Occipital lobe (tissue), 2 donors: ENCODE data around the gene PLIN5. TPM values are rescaled to one million over a fixed set of nuclear protein-coding genes. Genes with fewer than 3 reads are reported as not detected.

Experiments used
- DNase-seq: peaks from one replicate; lab custom pipeline; 2025; lab: John Stamatoyannopoulos, UW
- total RNA-seq: library from RNA; depleted of rRNA; stranded (reverse); fragments of >200 nt; gene quantifications from one replicate; pipeline ENCODE4 v1.2.3, GENCODE V29; 2014

The PLIN5 gene
- total RNA-seq, 1 donor from 2014 or later = 2.0 TPM

DNA sequence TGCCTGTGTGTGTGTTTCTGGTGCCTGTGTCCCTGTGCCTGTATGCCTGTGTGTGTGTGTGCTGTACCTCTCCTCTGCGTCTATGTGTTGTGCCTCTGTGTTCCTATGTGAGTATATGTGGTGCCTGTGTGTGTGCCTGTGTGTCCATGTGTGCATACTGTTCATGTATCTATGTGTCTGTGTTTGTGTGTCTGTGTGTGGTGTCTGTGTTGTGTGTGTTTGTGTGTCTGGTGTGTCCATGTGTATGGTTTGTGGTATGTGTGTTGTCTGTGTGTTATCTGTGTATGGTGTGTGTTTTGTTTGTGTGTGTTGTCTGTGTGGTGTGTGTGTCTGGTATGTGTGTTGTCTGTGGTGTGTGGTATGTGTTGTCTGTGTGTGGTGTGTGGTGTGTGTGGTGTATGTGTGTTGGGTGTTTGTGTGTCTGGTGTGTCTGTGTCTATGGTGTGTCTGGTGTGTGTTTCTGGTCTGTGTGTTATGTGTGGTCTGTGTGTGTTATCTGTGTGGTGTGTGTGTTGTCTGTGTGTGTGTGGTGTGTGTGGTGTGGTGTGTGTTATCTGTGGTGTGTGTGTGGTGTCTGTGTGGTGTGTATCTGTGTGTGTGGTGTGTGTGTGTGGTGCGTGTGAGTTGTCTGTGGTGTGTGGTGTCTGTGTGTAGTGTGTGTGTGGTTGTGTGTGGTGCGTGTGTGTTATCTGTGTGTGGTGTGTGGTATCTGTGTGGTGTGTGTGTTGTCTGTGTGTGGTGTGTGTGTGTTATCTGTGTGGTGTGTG lies 42.5 kb downstream of the PLIN5 start:
- DNase-seq = no peak

DNA sequence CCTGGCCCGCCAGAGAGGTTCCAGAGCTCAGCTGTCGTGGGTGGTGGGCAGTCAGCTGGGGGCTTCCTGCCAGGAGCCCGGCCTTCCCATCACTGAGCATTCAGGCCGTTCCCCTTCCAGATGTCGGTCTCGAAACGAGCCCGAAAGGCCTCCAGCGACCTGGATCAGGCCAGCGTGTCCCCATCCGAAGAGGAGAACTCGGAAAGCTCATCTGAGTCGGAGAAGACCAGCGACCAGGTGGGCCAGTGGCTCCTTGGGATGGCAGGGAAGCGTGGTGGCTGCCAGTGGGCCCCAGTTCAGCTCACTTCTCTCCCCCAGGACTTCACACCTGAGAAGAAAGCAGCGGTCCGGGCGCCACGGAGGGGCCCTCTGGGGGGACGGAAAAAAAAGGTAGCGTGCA lies 43.6 kb downstream of the PLIN5 start:
- DNase-seq = no peak

GRCh38 chr19:4488496-4488895 lies 46.5 kb downstream of the PLIN5 start:
- no peak for DNase-seq

- no peak for DNase-seq
These were observed 47.5 kb downstream of the PLIN5 start for GRCh38 chr19:4487572-4487971.

GRCh38 chr19:4483385-4483784 lies 51.6 kb downstream of the PLIN5 start:
- DNase-seq = no peak

DNA sequence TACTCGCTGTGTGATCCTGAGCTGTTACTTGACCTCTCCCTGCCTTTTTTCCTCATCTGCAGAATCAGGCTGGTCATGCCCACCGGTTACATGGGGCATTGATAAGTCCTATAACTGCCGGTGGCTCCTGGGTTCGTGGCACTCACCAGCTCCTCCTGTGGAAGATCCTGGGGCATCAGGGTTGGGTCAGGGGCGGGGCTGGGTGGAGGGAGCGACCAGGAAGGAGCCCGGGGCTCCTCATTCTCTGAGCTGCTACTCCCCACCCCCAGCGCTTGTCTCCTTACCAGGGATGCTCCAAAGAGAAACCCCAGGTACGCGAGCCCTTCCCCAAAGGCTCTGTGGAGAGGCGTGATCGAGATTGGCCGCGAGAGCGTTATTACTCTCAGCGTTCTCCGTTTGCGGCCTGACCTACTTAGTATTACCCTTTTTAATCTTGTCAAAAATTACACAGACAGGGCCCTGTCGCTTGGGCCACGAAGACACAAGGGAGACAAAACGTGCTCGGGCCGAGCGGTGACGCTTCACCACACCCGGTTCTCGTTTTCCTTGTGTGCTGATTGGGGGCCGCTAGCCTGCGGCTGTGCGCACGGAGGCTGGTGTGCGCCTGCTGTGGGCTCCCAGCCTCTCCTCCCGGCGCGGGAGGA lies 52.2 kb downstream of the PLIN5 start:
- no peak for DNase-seq

DNA sequence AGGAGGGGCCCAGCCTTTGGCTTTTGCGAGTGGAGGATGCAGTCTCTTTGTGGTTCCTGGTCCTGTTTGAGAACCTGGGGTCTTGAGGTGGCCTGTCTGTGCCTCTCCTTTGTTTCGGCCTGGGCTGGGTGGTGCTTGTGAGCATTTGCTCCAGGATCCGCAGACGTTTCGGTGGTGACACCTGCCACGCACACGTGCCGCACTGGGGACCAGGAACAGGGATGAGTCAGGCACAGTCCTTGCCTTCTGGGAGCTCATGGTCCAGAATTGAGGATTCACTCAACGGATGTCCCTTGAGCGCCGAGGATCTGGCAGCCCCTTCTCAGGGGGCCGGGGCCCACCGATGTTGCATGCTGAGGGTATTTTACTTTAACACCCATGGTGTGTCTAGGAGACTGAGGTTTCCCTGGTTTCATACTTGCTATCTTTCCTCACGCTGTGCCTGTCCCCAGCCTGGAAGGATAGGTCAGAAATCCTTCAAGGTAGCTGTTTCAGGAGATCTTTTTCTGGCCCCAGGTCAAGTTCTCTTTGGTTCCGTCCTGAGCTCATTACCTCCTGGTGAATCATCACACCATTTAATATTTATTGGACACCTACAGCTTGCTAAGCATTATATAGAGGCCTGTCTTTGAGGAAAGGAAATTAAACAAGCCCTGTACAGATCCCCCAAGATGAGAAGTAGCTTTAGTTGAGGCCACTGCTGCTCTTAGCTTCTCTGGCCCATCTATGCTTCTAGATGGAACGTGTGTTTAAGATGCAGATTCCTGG lies 57.8 kb downstream of the PLIN5 start:
- DNase-seq = peak; percentile 19

DNA sequence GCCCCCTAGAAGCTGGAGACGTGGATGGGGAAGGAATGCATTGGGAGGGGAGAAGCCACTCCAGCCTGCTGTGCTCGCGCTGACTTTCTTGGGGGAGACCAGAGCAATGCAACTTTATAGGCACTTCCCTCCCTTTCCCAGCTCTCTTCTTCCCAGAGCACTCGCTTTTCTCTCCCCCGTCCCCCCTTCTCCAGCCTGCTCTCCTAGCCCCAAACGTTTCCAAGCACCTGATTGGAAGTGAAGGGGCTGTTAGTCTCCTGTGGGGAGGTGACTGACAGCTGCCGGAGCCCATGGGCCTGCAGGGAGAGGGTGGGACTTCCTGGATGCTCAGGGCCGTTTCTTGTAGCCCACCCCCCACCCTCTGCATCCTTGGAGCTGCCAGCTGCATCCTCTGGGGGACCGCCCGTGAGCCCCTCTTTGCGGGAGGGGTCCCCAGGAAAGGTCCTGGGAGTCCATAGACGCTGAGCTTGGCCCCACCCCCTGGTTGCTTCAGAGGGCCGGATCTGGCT lies 60.5 kb downstream of the PLIN5 start:
- peak; percentile 44 for DNase-seq

DNA sequence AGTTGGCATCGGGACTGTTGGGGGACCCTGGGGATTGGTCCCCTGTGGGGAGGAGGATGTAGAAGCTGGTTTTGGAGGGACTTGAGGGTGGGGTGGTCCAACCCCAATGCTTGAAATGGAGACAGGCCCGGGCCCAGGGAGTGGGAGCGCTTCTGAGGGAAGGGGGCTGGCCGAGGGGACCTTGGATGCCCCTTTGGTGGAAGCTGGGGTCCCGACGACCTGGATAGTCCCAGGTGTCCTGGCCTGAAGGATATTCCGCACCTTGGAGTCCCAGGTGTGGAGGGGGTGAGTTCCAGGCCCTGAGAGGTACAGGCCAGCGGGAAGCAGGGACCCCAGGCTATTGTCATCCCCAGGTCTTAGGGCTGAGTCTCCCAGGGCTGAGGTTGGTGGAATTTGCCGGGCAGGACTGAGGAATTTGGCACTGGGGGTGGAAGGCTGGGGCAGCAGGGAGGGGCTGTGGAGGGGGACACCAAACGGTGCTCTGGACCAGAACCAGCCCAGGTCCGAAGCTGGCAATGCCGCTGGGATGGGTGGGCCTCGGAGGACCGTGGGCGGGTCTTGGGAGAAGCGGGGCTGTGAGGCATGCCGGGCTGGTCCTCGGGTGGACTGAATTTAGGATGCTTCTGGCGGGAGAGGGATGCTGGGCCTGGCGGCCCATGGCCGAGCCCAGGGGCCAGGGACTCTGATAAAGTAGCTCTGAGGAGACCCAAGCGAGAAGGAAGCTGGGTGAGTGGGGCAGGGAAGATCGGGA lies 61.1 kb downstream of the PLIN5 start:
- DNase-seq = no peak

DNA sequence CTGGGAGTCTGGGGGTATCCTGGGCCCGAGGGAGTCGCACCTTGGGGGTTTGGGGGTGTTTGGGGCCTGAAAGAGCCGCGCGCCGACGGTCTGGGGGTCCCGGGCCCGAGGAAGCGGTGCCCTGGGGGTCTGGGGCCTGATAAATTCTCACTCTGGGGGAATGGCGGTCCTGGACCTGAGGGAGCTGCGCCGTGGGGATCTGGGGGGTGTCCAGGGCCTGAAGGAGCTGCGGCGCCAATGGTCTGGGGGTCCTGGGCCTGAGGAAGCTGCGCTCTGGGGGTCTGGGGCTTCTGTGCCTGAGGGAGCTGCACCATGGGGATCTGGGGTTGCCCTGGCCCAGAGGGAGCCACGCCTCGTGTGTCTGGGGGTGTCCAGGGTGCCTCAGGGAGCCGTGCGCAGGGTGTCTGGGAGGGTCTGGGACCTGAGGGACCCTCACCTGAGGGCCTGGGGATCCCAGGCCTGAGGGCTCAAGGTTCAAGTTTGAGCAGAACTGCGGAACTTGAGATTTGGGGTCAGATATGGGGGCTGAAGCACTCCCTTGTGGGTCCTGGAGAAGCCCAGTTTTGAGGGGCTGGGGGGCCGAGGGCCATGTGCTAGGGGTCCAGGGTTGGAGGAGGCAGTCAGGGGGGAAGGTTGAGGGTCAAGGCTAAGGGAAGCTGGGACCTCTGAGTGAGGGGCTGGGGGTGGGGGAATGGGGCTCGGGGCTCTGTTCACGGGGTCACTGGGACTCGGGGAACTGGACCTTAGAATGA lies 61.8 kb downstream of the PLIN5 start:
- no peak for DNase-seq

Other genes starting within 250 kb of the PLIN5 start
- gene TMIGD2, start 232.8 kb downstream of the PLIN5 start, total RNA-seq = 2.7 TPM
- gene FSD1, start 230.6 kb downstream of the PLIN5 start, total RNA-seq = 28.4 TPM
- 2.8 TPM for gene STAP2, start 196.4 kb downstream of the PLIN5 start, total RNA-seq
- 11.5 TPM for gene MPND, start 191.7 kb downstream of the PLIN5 start, total RNA-seq
- 15.3 TPM for gene SH3GL1, start 134.7 kb downstream of the PLIN5 start, total RNA-seq
- 6.2 TPM for gene CHAF1A, start 132.6 kb downstream of the PLIN5 start, total RNA-seq
- 54.7 TPM for gene UBXN6, start 77.4 kb downstream of the PLIN5 start, total RNA-seq
- 32.8 TPM for gene HDGFL2, start 62.9 kb downstream of the PLIN5 start, total RNA-seq
- gene PLIN4, start 16.7 kb downstream of the PLIN5 start, total RNA-seq = under 0.01 TPM
- not detected for gene LRG1, start 4.8 kb upstream of the PLIN5 start, total RNA-seq
- gene SEMA6B, start 24.5 kb upstream of the PLIN5 start, total RNA-seq = 32.0 TPM
- 5.6 TPM for gene TNFAIP8L1, start 104.3 kb upstream of the PLIN5 start, total RNA-seq
- gene MYDGF, start 135.1 kb upstream of the PLIN5 start, total RNA-seq = 37.9 TPM
- gene DPP9, start 188.6 kb upstream of the PLIN5 start, total RNA-seq = 5.5 TPM